Amniotic stem cell (primary cell): ENCODE results near the gene NEK1.

Source experiments
- DNase-seq: peaks from one replicate; lab custom pipeline; 2025; lab: John Stamatoyannopoulos, UW

The NEK1 gene

DNA sequence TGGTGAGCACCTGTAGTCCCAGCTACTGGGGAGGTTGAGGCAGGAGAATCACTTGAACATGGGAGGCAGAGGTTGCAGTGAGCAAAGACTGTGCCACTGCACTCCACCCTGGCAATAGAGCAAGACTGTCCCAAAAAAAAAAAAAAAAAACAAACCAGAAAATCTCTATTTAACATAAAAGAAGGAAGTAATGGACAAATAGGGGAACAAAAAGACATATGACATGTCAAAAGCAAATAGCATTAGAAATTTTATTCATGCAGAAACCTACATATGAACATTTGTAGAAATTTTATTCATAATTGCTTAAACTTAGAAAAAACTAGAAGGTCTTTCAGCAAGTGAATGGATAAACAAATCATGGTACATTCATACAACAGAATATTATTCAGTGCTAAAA, 244.6 kb downstream of the NEK1 start:
- DNase-seq: no peak

GRCh38 chr4:169366821-169367220, 245.6 kb downstream of the NEK1 start:
- DNase-seq: no peak

DNA sequence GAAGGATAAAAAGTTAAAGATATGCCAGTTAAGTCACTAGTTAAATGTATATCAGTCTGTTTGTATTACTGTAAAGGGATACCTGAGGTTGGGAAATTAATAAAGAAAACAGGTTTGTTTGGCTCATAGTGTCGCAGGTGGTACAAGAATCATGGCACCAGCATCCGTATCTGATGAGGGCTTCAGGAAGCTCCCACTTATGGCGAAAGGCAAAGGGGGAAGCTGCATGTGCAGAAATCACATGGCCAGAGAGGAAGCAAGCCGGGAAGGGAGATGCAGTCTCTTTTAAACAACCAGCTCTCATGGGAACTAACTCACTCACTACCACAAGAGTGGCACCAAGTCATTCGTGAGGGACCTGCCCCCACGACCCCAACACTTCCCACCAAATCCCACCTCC, 249.8 kb downstream of the NEK1 start:
- no peak for DNase-seq

DNA sequence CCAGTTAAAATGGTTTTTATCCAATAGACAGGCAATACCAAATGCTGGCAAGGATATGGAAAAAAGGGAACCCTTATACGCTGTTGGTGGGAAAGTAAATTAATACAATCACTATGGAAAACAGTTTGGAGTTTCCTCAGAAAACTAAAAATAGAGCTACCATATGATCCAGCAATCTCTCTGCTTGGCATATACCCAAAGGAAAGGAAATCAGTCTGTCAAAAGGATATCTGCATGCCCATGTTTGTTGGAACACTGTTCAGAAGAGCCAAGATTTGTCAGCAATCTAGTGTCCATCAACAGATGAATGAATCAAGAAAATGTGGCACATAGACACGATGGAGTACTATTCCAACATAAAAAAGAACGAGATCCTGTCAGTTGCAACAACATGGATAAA, 250.6 kb downstream of the NEK1 start:
- no peak for DNase-seq

- DNase-seq: no peak
These were observed 252.4 kb downstream of the NEK1 start for GRCh38 chr4:169359961-169360360.

DNA sequence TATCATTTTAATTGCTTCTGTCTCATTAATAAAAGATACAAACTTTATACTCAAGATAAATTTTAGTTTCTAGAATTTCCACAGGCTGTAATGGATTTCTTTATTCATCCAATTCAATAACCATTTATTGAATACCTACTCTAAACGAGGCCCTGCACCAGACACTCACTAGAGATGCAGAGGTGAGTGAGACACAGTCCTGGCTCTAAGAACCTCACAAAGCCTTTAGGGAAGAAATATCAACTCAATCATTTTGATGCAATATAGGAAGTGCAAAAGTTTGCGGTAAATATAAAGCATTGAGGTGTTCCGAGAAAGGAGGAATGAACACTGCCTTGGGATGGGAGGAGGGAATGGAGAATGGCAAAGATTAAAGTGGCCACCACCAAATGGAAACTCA, 260.0 kb downstream of the NEK1 start:
- DNase-seq: no peak

GRCh38 chr4:169351872-169352271, 260.5 kb downstream of the NEK1 start:
- no peak for DNase-seq

- no peak for DNase-seq
These were observed 263.8 kb downstream of the NEK1 start for GRCh38 chr4:169348541-169348940.

DNA sequence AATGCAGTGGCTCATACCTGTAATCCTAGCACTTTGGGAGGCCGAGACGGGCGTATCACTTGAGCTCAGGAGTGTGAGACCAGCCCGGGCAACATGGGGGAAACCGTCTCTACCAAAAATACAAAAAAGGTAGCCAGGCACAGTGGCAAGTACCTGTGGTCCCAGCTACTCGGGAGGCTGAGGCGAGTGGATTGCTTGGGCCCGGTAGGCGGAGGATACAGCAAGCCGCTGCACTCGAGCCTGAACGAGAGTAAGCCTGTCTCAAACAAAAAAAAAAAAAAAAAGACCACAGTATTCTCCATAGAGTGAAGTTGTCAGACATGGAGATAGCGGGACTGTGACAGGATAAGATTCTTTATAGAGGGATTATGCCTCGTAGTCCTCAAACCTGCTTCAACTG, 265.5 kb downstream of the NEK1 start:
- DNase-seq: no peak

DNA sequence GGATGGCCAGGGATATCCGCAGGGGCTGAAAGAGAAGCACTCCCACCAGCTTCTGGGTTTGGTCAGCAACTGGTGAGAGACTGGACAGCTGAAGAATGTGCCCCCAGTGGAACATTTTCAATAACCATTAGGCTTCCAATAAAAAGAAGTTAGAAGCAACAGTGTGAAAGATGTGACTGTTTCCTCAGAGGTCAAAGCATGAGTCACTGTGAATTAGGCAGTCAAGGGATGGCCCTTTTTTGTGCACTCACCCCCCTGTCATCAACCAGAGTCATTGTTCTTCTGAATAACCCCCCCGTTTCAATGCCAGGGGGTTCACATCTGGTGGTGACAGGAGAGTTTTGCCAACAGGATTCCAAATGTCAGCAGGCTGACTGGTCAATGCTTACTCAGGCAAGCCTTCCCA, 267.1 kb downstream of the NEK1 start:
- no peak for DNase-seq
